HG03066 (cell line): ENCODE measurements around the gene ZDHHC8.

Experiments
- ATAC-seq: cut with Tn5 transposase; IDR thresholded peaks from one replicate; pipeline ENCODE4 v1.9.1; 2021; ENCODE audit warnings: low read depth; ENCODE audit not compliant: unreplicated experiment

ZDHHC8 gene

DNA sequence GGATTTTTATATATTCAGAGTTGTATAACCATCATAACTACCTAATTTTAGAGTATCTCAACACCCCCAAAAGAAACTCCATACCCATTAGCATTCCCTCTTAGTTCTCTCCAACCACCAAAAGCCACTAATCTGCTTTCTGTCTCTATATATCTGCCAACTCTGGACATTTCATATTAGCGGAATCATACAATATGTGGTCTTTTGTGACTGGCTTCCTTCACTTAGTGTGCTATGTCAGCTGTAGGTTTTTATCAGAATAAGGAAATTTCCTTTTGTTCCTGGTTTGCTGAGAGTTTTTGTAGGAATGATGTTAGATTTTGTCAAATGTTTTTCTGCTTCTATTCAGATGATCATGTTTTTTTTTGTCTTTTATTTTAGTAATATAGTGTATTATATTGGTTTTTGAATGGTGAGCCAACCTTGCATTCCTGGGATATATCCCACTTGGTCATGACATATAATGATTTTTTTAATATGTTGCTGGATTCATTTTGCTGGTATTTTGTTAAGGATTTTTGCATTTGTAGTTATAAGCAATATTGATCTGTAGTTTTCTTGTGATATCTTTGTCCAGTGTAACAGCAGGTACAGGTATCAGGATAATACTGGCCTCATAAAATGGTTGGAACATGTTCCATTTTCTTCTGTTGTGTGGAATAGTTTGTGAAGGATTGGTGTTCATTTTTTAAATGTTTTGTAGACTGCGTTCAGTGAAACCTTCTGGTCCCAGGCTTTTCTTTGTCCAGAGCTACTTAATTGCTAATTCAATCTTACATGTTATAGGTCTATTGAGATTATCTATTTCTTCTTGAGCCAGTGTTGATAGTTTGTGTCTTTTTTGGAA lies 34.8 kb upstream of the ZDHHC8 start:
- no peak for ATAC-seq

DNA sequence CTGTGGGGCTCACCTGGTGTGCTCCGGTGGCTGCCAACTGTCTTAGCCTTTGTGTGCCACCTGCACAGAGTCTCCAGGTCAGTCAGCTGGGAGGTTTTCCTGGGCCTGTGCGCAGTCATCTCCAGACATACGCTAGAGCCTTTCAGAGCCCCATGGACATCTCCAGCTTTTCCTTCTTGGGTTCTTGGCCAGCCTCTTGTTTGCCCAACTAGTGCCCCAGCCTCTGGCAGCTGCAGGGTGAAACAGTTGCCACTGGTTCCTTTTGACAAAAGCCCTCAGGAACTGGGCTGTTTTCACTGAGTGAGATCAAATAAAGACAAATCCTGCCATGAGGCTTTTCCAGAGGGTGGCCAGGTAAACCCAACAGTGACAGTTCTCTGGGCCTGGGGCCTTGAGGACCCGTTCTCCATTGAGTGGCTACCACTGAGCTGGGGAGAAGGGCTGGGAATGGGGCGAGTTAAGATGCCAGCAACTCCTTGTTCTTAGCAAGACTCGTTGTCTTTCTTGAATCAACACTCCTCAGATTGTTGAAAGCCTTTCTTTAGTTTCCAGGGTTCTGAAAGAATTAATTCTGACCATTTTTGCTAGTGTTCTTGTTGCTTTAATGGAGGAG lies 32.4 kb upstream of the ZDHHC8 start:
- ATAC-seq: no peak

DNA sequence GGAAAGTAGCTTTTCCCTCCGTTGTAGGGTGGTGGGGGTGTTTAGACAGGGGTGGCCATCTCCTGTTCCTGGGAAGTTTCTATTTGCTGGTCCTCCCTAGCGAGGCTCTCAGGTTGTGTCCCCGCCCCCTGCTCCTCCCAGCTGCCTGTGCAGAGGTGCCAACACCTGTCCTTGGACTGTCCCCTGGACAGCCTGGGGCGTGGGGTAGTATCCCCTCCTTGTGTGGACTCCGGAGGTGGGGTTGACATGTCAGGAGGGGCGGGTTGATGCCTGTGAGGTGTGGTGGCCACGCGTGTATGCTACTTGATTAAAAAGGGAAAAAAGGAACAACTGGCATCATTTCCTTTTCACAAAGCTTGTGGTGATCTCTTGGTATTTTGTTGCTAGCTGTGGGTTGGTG lies 30.0 kb upstream of the ZDHHC8 start:
- ATAC-seq: no peak

DNA sequence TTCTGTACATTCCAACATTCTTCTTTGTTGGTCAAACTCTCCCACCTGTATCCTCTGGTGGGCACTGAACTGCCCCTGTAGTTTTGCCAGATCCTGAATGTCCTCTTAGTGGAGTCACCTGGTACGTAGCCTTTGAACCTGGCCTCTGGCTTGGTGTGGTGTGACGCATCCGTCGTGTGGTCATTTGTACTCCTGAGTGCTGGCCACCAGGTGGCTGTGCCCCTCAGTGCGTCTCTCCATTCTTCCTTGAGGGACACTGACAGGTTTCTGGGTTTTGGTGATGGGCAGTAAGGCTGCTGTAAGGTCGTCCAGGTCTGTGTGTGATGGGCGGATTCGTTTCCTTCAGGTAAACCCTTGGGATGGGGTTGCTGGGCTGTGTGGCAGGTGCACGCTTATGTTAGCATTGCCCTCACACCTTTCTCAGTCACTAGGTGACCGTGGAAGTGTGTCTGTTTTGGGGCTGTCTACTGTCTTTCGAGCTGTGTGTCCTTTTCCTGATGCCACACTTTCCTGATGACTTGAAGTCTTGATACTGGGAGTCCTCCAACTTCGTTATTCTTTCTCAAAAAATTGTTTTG lies 29.3 kb upstream of the ZDHHC8 start:
- ATAC-seq: no peak

DNA sequence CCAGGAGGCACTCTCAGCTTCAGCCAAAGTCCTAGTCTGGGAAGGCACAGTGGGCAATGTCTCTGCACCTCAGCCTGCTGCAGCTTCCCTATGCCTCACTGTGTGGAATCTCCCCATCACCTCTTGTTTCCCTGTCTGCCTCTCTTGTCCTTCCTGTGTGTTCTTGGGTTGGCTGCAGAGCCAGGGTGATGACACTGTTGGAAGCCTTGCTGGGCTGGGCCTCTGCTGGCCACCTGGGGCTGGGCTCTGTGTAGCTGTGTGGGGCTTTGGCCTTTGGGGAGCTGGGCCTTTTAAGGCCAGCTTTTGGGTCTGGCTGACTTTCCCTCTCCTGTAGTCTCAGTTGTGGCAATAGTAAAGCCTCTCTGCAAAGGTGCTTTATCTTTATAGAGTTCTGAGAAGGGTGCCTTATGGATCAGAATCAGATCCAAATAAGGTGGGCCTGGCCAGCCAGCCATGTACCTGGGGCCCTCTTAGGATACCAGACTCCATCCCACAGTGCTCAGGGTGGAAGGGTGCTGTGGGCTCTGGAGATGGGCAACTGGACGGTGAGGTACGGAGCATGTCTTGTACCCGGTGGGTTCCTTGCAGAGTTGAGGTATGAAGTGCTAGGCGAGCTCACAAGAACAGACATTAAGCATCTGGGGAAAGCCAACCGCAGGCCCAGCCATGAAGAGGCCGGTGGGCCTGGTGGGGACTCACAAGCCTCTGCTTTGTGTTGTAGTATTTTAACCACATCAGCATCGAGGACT lies 26.0 kb upstream of the ZDHHC8 start:
- ATAC-seq: no peak

DNA sequence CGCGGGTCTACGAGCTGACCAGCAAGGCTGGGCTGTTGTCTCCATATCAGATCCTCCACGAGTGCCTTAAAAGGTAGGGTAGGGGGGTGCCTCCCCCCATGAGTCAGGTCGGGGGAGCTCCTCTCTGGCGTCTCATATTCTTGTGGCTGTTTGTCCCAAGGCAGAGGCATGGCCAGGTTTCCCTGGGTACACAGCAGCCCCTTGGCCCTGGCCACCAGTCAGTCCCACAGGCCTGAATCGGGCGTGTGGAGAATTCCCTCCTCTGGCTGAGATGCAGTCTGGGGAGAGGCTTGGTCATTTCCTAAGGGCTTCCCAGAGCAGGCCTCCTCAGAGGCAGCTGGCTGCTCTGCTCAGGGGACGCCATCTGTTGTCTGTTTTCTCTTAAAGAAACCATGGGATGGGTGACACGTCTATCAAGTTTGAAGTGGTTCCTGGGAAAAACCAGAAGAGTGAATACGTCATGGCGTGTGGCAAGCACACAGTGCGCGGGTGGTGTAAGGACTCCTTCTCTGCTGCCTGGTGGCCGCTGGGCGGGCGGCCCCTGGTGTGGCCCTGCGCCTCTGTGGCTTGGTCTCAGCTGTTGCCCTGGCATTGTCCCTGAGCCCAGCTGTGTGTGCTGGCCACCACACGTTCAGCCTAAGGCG lies 25.3 kb upstream of the ZDHHC8 start:
- ATAC-seq: no peak

DNA sequence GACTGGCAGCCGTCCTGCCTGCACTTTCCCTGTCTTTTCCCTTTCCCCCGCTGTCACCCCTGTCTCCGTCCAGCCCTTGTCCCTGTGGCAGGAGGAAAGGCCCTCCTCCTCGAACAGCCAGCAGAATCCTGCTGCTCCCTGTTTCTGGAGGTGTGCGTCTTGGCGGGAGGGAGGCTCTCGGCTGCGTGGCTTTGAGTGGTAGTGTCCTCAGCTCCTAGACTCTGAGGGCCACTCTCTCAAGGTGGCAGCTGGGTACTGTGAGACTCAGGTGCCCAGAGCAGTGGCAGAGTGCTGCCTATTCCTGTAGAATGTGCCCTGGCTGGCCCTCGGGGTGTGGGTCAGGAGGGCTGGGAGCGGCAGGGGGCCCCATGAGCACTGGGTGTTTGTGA lies 24.8 kb upstream of the ZDHHC8 start:
- ATAC-seq: no peak

DNA sequence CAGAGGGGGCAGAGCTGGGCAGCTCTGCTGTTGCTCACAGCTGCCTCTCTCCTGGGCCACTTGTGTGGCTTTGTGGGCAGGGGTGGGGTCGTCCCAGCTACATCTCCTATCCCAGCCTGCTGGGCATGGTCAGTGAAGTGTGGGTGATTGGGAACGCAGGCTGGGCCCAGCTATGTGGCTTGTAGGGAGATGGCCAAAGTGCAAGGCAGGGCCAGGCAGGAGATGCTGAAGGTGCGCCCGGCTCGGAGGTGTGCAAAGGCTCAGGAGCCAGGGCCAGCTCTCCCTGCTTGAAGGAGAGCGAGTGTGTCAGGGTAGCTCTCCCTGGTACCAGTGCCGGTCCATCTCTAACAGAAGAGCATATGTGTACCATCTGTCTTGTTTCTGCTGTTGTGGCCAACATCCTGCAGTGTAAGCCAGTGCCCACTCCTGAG lies 24.1 kb upstream of the ZDHHC8 start:
- ATAC-seq: no peak

DNA sequence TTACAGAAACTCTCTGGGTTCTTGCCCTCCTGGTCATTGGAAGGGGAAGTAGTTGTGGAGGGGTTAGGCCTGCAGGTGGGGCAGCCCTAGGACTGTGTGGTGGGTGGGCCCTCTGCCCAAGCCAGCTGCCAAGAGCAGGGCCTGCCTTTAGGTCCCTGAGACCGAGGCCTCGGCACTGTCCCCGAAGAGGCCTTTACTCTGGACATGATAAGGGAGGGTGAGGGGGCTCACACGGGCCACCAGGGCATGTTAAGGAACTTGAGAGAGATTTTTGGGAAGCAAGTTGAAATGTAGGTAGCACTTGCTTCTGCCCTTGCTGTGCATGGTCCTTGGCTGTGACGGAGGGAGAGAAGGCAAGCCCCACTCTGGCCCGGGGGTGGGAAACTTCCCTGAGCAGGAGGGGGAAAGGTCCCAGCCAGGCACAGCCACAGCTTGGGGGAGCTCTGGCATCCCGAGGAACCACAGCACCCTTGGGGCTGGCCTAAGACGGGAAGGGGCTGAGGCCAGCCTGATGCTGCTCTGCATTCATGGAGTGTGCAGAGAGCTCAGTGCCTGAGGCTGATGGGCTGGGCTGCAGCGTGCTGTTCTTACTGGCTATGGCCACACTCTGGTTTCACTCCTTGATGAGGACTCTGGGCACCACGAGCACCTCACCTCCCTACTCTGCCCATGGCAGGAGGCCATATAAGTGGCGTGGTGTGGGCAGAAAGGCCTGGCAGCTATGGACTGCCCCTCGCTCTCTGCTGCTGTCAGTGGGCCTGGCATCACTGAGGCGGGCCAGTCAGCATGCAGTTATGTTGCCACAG lies 23.4 kb upstream of the ZDHHC8 start:
- no peak for ATAC-seq

DNA sequence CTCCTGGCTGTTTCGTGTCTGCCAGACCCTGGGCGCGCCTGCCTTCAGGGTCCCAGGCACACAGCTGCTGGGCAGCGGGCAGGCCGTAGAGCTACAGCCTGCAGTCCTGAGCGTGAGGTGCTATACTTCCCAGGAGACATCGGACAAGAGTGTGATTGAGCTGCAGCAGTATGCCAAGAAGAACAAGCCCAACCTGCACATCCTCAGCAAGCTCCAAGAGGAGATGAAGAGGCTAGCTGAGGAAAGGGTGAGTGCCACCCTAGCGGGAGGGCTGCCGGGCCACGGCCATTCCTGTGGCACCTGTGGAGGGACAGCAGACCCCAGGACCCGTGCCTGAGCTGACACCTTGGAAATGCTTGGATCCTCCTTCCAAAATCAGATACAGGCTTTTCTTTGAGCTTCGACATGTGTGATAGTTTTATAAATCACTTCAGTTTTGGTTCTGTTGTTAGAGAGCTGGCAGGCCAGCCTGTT lies 22.8 kb upstream of the ZDHHC8 start:
- no peak for ATAC-seq

DNA sequence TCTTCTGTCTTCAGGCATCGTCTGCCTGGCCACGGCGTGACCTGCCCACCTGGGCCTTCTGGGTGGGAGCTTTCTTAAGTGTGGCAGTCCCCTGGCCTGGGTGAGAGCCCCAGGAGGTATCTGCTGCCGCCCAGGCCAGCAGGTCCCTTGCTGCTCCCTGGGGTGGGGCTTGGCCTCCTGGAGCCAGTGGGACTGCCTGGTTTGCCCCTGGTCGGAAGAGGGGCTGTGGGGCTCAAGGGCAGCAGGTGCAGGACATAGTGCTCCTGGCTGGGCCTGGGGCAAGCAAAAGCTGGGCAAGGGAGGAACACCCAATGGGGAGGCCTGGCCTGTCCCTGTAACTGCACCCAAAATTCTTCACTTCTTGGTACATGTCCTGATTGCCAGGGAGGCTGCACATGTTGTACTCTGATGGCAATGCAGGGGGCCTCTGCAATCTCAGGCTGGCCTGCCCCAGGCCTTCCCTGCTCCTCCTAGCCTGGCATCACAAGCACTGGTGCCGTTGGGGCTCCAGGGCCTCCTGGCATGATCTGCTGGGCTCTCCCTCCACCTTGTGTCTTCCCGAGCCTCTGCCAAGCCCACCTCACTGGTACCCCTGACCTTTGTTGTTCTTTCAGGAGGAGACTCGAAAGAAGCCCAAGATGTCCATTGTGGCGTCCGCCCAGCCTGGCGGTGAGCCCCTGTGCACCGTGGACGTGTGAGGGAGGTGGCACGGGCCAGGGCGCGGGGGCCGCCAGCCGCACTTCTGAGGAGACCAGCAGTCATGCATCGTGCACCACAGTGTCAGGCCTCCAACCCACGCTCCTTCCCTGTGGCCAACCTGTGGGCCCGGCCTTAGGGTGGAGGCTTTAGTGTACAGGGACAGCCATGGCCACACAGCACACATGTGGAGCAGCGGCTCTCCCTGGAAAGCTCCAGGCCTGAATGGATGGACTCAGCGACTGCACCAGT lies 21.9 kb upstream of the ZDHHC8 start:
- ATAC-seq: no peak

DNA sequence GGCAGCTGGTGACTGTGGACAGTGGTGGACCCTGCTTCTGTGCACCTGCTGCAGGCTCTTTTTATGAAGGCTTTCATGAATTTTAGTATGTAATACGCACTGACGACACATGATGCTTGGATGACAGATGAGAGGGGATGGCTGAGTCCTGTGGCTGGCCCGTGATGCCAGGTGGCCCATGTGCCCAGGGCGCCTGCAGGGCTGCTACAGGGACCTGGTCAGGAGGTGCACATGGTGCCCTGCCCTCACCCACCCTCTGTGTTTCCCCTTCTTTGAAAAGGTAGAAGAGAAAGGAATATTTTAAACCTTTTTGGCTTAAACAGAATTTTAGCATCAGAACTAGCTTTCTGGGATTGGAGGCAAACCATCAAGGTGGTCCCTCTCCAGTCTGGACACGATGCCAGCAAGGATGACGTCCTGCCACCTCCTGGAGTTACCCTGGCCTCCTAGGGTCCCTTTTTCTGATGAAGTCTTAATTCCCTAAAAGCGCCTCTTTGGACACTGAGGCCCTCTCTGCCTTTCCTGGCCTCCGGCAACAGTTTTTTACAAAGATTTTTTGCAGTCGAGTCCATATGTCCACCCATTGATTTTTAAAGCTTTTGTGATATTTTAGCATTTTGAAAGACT lies 21.1 kb upstream of the ZDHHC8 start:
- ATAC-seq: no peak

DNA sequence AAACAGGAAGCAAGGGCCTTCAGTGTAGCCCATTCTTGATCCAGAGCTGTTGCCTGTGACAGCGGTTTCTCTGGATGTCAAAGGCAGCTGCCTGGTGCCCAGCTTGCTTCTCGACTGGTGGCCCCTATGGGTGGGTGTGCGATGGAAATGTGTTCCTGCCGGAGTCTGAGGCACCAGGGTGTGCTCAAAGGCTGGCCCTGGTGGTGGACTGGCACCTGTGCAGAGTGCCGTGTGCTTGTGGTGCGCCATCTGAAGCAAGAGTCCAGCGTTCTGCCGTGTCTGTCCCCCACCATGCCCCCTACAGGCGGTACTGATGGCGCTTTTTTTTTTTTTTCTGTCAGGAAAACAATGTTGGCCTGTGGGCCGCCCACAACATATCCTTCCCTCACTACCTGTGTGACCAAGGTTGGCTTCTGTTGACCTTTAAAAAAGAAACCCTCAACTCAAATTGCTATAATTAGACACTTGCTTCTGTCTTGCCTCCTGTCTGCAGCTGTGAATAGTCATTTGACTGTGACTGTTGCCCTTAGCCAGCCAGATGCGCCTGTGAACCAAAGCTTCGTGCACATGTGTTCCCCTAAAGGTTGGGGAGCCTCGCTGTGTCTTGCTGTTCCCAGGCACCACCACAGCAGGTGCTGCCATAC lies 20.4 kb upstream of the ZDHHC8 start:
- no peak for ATAC-seq

DNA sequence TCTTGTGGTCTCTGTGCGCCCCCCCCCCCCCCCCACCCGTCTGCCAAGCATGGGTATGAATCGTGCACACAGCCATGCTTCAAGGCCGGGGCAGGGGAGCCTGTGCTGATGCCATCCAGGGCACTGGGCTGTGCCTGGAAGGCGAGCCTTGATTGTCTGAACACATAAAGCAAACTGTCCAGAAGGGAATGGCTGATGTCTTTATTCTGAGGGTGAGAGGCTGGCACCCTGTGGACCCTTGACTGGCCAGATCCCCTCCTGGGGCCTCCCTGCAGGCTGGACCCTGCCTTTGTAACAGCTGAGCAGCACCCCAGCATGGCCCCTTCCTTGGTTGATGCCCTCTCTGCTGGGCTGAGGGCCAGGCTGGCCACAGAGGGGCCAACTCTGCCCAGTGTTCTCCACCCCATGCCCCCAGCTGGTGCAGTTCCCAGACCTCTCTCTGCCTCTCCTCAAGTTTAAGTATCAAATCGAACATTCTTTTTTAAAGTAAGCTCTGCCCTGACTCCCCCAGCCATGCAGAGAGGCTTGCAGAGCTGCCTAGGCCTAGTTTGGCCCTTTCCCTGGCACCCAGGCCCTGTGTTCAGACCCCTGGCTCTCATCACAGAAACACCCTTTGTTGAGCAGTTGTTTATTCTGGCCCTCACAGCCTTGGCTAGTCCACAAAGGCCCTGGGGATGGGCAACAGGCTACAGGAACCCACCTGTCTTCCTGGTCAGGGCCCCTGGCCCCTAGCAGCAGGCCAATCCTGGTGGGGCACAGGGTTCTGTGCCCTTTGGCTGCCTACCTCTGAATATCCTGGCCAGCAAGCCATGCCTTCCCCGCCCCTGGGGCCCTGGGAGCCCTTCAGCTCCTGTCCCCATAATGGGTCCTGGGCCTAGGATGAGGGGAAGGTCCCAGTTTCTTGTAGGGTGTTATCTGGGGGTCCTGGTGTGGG lies 19.6 kb upstream of the ZDHHC8 start:
- no peak for ATAC-seq

DNA sequence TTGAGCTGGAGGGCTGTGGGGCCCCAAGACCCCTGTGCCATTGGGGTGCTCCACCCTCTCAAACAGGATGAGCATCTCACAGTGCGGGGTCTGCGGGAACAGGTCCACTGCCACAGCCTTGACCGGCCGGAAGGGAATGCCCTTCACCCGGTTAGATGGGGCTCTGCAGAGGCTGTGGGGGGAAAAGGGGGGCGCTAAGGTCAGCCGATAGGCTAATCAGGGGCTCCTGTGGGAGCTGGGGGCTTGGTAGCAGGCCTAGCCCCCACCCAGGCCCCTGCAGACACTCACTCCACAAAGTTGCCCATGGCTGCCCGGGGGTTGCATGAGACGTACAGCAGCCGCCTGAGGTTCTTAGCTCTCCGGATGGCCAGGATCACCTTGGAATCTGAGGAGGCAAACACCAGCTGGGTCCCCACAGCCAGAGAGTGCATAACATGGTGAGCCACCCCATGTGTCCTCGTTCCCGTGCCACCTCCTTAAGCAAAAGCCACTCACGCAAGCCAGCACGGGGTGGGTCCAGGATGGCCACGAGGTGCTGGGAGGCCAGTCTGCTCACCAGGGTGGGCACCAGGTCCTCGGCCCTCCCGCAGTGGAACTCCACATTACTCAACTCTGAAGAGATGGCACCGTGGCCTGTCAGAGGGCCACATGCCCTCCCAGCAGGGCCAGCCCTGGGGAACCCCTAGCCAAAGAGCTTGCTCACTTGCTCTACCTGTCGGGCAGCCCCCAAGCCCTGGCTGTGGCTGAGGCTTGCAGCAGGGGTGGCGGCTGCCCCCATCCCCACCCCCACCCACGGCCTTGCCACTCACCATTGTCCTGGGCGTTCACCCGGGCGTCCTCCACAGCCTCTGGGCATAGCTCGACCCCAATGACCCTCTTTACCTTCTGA lies 18.7 kb upstream of the ZDHHC8 start:
- ATAC-seq: no peak
